SK-N-SH treated with all-trans-retinoic acid at 6 μM for 48 hours (cell line): ENCODE measurements around the gene DHX30.

Experiments used
- ATAC-seq: fragments of 200-7000 bp; cut with Tn5 transposase; 3 replicates; pipeline ENCODE4 v1.9.1; 2020; ENCODE audit warnings: mild to moderate bottlenecking, moderate library complexity
- CREB5 ChIP-seq: fragments of 250-450 bp; sonication (Bioruptor Pico); IDR thresholded peaks from 2 replicates; pipeline ENCODE4 v1.5.1; 2020; ENCODE audit warnings: low read depth, mild to moderate bottlenecking, moderate library complexity
- CSDC2 ChIP-seq: fragments of 250-450 bp; sonication (Bioruptor Pico); IDR thresholded peaks from 2 replicates; pipeline ENCODE4 v1.5.0; 2020; ENCODE audit warnings: mild to moderate bottlenecking, moderate library complexity
- CSRNP3 ChIP-seq: fragments of 250-450 bp; sonication (Bioruptor Pico); IDR thresholded peaks from 2 replicates; pipeline ENCODE4 v1.5.1; 2021; ENCODE audit warnings: mild to moderate bottlenecking, moderate library complexity
- ESRRG ChIP-seq: fragments of 250-450 bp; sonication (Bioruptor Pico); IDR thresholded peaks from 2 replicates; pipeline ENCODE4 v1.6.1; 2021; ENCODE audit warnings: mild to moderate bottlenecking
- GLIS3 ChIP-seq: fragments of 250-450 bp; sonication (Bioruptor Pico); IDR thresholded peaks from 2 replicates; pipeline ENCODE4 v1.5.0; 2020; ENCODE audit warnings: mild to moderate bottlenecking, moderate library complexity
- ISL1 ChIP-seq: fragments of 250-450 bp; sonication (Bioruptor Pico); IDR thresholded peaks from 2 replicates; pipeline ENCODE4 v2.1.2; 2022; ENCODE audit warnings: mild to moderate bottlenecking, moderate library complexity
- OSR1 ChIP-seq: fragments of 250-450 bp; sonication (Bioruptor Pico); IDR thresholded peaks from 2 replicates; pipeline ENCODE4 v1.8.0; 2022; ENCODE audit warnings: moderate library complexity, mild to moderate bottlenecking, inconsistent platforms
- PPARA ChIP-seq: fragments of 250-450 bp; sonication (Bioruptor Pico); IDR thresholded peaks from 2 replicates; pipeline ENCODE4 v1.5.0; 2020; ENCODE audit warnings: mild to moderate bottlenecking, borderline replicate concordance
- RARB ChIP-seq: fragments of 250-450 bp; sonication (Bioruptor Pico); IDR thresholded peaks from 2 replicates; pipeline ENCODE4 v1.8.0; 2021; ENCODE audit warnings: mild to moderate bottlenecking, moderate library complexity
- SNAI2 ChIP-seq: fragments of 250-450 bp; sonication (Bioruptor Pico); IDR thresholded peaks from 2 replicates; pipeline ENCODE4 v1.5.0; 2020; ENCODE audit warnings: mild to moderate bottlenecking, moderate library complexity
- TCF4 ChIP-seq: fragments of 250-450 bp; sonication (Bioruptor Pico); IDR thresholded peaks from 2 replicates; pipeline ENCODE4 v1.8.0; 2021; ENCODE audit warnings: mild to moderate bottlenecking, moderate library complexity, borderline replicate concordance
- TOX ChIP-seq: fragments of 250-450 bp; sonication (Bioruptor Pico); IDR thresholded peaks from 2 replicates; pipeline ENCODE4 v1.8.0; 2021; ENCODE audit warnings: mild to moderate bottlenecking, moderate library complexity, borderline replicate concordance
- ZC3H10 ChIP-seq: fragments of 250-450 bp; sonication (Bioruptor Pico); IDR thresholded peaks from 2 replicates; pipeline ENCODE4 v1.5.1; 2021; ENCODE audit warnings: mild to moderate bottlenecking, moderate library complexity
- ZFP30 ChIP-seq: fragments of 450-650 bp; formaldehyde crosslinking; IDR thresholded peaks from 2 replicates; pipeline ENCODE4 v1.5.0; 2022; ENCODE audit warnings: mild to moderate bottlenecking, moderate library complexity
- ZNF565 ChIP-seq: fragments of 450-650 bp; formaldehyde crosslinking; conservative IDR thresholded peaks from 2 replicates; pipeline ENCODE4 v1.5.0; 2020; ENCODE audit warnings: low read depth, mild to moderate bottlenecking, moderate library complexity
- ZNF70 ChIP-seq: fragments of 450-650 bp; formaldehyde crosslinking; IDR thresholded peaks from 2 replicates; pipeline ENCODE4 v1.5.0; 2020; ENCODE audit warnings: mild to moderate bottlenecking, moderate library complexity
- ZNF8 ChIP-seq: fragments of 450-650 bp; formaldehyde crosslinking; IDR thresholded peaks from 2 replicates; pipeline ENCODE4 v1.5.0; 2020; ENCODE audit warnings: mild to moderate bottlenecking, moderate library complexity
- TF ChIP-seq, protein P1 (sequence below): fragments of 250-450 bp; sonication (Bioruptor Pico); IDR thresholded peaks from 2 replicates; pipeline ENCODE4 v1.8.0; 2020; ENCODE audit warnings: mild to moderate bottlenecking, moderate library complexity, borderline replicate concordance
- TF ChIP-seq, protein P2 (sequence below): fragments of 250-450 bp; sonication (Bioruptor Pico); IDR thresholded peaks from 2 replicates; pipeline ENCODE4 v1.8.0; 2021; ENCODE audit warnings: low read depth, mild to moderate bottlenecking, moderate library complexity, borderline replicate concordance
- TF ChIP-seq, protein P3 (sequence below): fragments of 250-450 bp; sonication (Bioruptor Pico); IDR thresholded peaks from 2 replicates; pipeline ENCODE4 v1.5.0; 2020; ENCODE audit warnings: mild to moderate bottlenecking, moderate library complexity

DHX30 gene

GRCh38 chr3:47863391-47864128 lies 60.6 kb downstream of the DHX30 start (continued):
- TF ChIP-seq ZNF8 (CRISPR knock-in tag): no peak
- TF ChIP-seq TCF4 (CRISPR knock-in tag): no peak
- TF ChIP-seq ZNF565: no peak
- TF ChIP-seq TOX: no peak
- TF ChIP-seq CSDC2 (CRISPR knock-in tag): no peak

- TF ChIP-seq CREB5 (no peak), TOX (no peak), ESRRG (CRISPR knock-in tag) (no peak), ZNF70 (CRISPR knock-in tag) (no peak)
- TF ChIP-seq, protein P1, sequence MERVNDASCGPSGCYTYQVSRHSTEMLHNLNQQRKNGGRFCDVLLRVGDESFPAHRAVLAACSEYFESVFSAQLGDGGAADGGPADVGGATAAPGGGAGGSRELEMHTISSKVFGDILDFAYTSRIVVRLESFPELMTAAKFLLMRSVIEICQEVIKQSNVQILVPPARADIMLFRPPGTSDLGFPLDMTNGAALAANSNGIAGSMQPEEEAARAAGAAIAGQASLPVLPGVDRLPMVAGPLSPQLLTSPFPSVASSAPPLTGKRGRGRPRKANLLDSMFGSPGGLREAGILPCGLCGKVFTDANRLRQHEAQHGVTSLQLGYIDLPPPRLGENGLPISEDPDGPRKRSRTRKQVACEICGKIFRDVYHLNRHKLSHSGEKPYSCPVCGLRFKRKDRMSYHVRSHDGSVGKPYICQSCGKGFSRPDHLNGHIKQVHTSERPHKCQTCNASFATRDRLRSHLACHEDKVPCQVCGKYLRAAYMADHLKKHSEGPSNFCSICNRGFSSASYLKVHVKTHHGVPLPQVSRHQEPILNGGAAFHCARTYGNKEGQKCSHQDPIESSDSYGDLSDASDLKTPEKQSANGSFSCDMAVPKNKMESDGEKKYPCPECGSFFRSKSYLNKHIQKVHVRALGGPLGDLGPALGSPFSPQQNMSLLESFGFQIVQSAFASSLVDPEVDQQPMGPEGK (CRISPR knock-in tag): no peak
- TF ChIP-seq, protein P2, sequence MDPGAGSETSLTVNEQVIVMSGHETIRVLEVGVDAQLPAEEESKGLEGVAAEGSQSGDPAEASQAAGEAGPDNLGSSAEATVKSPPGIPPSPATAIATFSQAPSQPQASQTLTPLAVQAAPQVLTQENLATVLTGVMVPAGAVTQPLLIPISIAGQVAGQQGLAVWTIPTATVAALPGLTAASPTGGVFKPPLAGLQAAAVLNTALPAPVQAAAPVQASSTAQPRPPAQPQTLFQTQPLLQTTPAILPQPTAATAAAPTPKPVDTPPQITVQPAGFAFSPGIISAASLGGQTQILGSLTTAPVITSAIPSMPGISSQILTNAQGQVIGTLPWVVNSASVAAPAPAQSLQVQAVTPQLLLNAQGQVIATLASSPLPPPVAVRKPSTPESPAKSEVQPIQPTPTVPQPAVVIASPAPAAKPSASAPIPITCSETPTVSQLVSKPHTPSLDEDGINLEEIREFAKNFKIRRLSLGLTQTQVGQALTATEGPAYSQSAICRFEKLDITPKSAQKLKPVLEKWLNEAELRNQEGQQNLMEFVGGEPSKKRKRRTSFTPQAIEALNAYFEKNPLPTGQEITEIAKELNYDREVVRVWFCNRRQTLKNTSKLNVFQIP (CRISPR knock-in tag): no peak
- TF ChIP-seq, all 23 proteins: peak for 0
- ATAC-seq: no peak
These were observed 62.3 kb downstream of the DHX30 start for GRCh38 chr3:47865192-47865591.

DNA sequence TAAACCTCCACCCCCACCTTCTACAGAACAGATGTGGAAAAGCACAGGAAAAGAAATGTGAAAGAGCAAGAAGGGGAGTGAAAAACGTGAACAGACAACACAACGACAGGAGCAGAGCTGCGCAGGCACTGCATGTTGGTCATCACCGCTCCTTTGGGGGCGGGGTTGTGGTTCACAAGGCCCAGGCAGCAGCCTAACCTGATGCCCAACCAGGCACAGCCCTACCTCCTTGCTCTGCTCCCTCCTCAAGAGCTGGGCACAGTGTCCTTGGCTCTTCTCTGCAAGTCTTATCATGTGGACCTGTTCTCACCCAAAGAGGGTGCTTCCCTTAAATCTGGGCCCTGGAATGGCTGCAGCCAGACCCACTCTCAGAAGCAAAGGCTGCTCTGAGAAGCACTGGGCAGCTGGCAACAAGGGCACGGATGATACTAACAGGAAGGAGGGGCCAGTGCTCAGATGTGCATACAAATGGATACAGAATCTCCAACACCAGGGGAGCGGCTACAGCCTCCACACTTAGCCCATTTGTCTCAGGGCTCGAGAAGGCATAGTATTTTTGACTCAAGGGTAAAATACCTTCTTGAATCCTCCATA lies 64.6 kb downstream of the DHX30 start:
- no peak for ATAC-seq
- TF ChIP-seq ZNF565 (no peak), ZFP30 (CRISPR knock-in tag) (no peak), ISL1 (CRISPR knock-in tag) (no peak), ZNF8 (CRISPR knock-in tag) (no peak), ZC3H10 (CRISPR knock-in tag) (no peak), ZNF70 (CRISPR knock-in tag) (no peak), GLIS3 (CRISPR knock-in tag) (no peak), OSR1 (no peak), TCF4 (CRISPR knock-in tag) (no peak), SNAI2 (CRISPR knock-in tag) (no peak), CSRNP3 (CRISPR knock-in tag) (no peak), RARB (no peak), CREB5 (no peak), PPARA (CRISPR knock-in tag) (no peak), CSDC2 (CRISPR knock-in tag) (no peak)
- TF ChIP-seq, protein P2 (CRISPR knock-in tag): no peak
- TF ChIP-seq, protein P3, sequence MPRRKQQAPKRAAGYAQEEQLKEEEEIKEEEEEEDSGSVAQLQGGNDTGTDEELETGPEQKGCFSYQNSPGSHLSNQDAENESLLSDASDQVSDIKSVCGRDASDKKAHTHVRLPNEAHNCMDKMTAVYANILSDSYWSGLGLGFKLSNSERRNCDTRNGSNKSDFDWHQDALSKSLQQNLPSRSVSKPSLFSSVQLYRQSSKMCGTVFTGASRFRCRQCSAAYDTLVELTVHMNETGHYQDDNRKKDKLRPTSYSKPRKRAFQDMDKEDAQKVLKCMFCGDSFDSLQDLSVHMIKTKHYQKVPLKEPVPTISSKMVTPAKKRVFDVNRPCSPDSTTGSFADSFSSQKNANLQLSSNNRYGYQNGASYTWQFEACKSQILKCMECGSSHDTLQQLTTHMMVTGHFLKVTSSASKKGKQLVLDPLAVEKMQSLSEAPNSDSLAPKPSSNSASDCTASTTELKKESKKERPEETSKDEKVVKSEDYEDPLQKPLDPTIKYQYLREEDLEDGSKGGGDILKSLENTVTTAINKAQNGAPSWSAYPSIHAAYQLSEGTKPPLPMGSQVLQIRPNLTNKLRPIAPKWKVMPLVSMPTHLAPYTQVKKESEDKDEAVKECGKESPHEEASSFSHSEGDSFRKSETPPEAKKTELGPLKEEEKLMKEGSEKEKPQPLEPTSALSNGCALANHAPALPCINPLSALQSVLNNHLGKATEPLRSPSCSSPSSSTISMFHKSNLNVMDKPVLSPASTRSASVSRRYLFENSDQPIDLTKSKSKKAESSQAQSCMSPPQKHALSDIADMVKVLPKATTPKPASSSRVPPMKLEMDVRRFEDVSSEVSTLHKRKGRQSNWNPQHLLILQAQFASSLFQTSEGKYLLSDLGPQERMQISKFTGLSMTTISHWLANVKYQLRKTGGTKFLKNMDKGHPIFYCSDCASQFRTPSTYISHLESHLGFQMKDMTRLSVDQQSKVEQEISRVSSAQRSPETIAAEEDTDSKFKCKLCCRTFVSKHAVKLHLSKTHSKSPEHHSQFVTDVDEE (CRISPR knock-in tag): no peak
- TF ChIP-seq, protein P1 (CRISPR knock-in tag): no peak
